ENCODE measurements around the gene CREB5. TPM values are rescaled to one million over a fixed set of nuclear protein-coding genes. Genes with fewer than 3 reads are reported as not detected.

Gene CREB5
- total RNA-seq, 1 donor from 2014 or later = 10.3 TPM

DNA sequence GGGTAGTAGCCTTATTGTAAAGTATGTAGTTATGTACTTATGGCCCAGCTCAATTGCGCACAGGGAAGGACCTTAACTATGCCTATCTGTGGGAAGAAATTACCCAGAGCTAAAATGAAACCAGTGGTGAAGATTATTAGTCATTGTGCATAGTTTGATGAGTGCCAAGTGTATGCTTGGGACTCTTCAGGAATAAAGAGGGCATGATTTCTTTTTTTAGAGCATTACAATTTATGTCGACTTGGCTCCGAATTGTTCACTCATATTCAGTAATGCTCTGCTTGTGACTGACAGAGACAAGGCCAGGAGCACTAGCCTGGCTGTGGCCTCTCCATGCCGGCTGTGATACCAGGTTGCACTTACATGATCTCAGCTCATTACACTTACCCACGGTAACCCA, 276.3 kb downstream of the CREB5 start:
- H3K36me3 ChIP-seq = no peaks in the 10 kb centered on the region
- H3K9me3 ChIP-seq = no peaks in the 10 kb centered on the region
- intact Hi-C loops (cut with DNase I) = no loop called here
- TF ChIP-seq, protein P1, sequence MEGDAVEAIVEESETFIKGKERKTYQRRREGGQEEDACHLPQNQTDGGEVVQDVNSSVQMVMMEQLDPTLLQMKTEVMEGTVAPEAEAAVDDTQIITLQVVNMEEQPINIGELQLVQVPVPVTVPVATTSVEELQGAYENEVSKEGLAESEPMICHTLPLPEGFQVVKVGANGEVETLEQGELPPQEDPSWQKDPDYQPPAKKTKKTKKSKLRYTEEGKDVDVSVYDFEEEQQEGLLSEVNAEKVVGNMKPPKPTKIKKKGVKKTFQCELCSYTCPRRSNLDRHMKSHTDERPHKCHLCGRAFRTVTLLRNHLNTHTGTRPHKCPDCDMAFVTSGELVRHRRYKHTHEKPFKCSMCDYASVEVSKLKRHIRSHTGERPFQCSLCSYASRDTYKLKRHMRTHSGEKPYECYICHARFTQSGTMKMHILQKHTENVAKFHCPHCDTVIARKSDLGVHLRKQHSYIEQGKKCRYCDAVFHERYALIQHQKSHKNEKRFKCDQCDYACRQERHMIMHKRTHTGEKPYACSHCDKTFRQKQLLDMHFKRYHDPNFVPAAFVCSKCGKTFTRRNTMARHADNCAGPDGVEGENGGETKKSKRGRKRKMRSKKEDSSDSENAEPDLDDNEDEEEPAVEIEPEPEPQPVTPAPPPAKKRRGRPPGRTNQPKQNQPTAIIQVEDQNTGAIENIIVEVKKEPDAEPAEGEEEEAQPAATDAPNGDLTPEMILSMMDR (IDR thresholded peaks at IDR 0.05) = no peak
- peaks cover 39% of the 10 kb centered on the region for H3K4me1 ChIP-seq
- ATAC-seq (no peak), DNase-seq (no peak)
- H3K4me3 ChIP-seq = no peak overlapping the region
- H3K27me3 ChIP-seq (ENCODE audit: low read depth) = no peaks in the 10 kb centered on the region
- H3K27ac ChIP-seq = no peak overlapping the region

DNA sequence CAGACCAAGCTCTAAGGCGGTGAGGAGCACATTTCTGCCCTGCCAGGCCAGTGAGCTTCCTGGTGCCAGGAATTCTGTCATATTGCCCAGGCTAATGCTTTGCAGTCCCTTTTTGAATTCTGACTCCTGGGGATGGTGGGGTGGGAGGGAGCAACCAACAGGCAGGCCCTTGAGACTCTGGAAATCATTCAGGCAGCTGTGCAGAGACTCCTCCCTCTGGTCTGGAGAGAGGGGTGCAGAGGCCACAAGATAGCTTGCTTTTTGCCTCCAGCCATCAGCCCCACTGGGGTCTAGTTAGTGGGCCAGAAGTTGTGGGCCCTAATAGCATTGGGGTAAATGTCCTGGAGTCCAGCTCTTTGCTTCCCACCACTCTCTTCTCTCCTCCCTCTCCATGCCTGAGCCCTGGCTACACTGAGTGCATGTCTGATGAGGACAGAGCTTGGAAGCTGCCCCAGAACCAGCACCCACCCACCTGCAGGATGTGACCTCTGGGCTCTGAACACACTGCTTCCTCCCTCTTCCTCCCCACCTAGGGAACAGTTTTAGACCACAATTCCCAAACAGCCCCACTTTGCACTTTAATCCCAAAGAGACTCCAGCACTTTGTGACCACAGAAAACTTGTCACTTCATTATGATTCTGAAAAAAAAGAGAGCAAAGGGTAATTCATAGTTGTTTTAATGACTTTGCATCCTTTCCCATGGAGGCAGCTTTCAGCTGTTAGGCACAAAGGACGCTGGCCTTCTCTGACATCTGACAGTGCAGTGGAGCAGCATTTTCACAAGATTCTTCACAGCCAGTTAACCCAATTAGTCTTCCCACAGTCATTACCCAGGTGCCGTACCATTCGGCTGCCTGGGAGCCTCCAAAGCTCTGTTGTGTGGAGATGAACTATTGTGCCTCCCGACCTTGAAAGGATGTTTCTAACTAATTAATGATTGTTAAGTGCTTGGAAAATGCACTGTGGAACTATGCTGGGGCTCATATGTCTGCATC, 283.3 kb downstream of the CREB5 start:
- Histone ChIP-seq H3K27ac (no peak overlapping the region), H3K27me3 (ENCODE audit: low read depth) (no peaks in the 10 kb centered on the region), H3K4me3 (no peak overlapping the region), H3K4me1 (peaks cover 29% of the 10 kb centered on the region), H3K9me3 (no peaks in the 10 kb centered on the region), H3K36me3 (no peaks in the 10 kb centered on the region)
- intact Hi-C loops (cut with DNase I) = no loop called here
- TF ChIP-seq, protein P1 (IDR thresholded peaks at IDR 0.05) = no peak
- no peak for DNase-seq
- ATAC-seq = peak in 1 of 2 donors; percentile 56

DNA sequence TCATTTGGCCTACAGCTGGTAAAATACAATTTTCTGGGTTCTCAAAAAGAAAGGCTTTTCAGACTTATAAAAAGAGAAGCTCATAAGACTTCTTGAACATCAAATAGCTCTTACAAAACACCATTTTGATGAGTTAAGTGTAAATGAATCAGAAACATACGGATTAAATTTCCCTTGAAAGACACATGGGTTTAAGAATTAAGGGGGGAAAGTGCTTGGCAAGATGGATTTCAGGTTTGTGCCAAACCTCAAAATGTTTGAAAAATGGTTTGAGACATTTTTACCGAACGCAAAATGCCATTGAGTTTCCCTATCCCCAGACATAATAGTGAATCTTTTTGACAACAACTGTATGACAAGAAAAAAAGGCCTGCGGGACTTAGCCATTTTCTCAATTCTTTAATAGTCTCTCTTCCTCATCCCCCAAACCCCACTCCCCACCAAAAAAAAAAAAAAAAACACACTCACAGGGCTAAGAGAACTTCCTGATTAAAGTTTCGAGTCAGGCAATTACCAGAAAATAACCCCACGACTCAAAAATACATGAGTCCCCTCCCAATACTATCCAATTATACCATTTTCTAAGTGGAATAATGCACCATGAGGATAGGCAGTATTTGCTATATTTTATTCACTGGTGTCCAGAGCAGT, 285.7 kb downstream of the CREB5 start:
- Histone ChIP-seq H3K4me3 (no peak overlapping the region), H3K27ac (no peak overlapping the region), H3K9me3 (no peaks in the 10 kb centered on the region), H3K27me3 (ENCODE audit: low read depth) (no peaks in the 10 kb centered on the region), H3K4me1 (peaks cover 36% of the 10 kb centered on the region), H3K36me3 (no peaks in the 10 kb centered on the region)
- DNase-seq (no peak), ATAC-seq (no peak)
- TF ChIP-seq, protein P1 (IDR thresholded peaks at IDR 0.05) = no peak
- intact Hi-C loops (cut with DNase I) = no loop called here

DNA sequence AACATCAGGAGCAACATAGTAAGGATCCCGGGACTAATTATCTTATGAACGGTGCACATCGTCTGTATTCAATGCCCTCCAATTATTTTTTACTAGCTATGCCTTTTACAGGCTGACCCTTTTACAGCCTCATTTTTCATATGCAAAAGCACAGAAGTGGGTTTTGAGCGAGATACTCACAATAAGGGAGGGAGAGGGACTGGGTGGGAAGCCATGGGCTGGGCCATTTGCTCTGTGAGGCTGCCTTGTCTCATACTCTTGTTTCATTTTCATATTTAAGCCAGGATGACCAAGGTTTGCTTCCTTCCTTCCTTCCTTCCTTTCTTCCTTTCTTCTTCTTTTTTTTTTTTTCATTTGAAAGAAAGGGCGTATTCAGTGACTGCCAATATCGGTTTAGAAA, 286.5 kb downstream of the CREB5 start:
- H3K27ac ChIP-seq = no peak overlapping the region
- H3K27me3 ChIP-seq (ENCODE audit: low read depth) = no peaks in the 10 kb centered on the region
- intact Hi-C loops (cut with DNase I) = no loop called here
- no peaks in the 10 kb centered on the region for H3K9me3 ChIP-seq
- TF ChIP-seq, protein P1 (IDR thresholded peaks at IDR 0.05) = no peak
- H3K36me3 ChIP-seq = no peaks in the 10 kb centered on the region
- DNase-seq = no peak
- peaks cover 34% of the 10 kb centered on the region for H3K4me1 ChIP-seq
- no peak overlapping the region for H3K4me3 ChIP-seq
- no peak for ATAC-seq

DNA sequence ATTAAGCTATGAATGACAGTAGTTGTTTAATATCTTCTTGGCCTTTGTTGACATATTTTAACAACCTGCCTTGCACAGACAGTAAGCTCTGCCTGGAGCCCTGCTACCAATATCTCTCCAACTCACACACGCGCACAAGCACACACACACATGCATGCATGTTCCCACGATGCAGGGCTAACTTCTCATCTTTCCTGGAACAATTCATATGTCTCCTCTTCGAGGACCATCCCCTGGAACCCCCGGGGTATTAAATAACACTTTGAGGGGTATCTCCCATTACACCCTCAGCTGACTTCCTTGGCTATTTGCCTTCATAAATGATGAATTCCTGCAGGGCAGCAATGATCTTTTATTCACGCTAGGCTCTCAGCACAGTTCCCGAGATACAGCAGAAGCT, 287.8 kb downstream of the CREB5 start:
- Histone ChIP-seq H3K27ac (no peak overlapping the region), H3K4me1 (peaks cover 28% of the 10 kb centered on the region), H3K4me3 (no peak overlapping the region), H3K9me3 (no peaks in the 10 kb centered on the region), H3K36me3 (no peaks in the 10 kb centered on the region), H3K27me3 (ENCODE audit: low read depth) (no peaks in the 10 kb centered on the region)
- TF ChIP-seq, protein P1 (IDR thresholded peaks at IDR 0.05) = no peak
- no peak for ATAC-seq
- intact Hi-C loops (cut with DNase I) = no loop called here
- DNase-seq = no peak

All from lower lobe of right lung (tissue), 2 donors.